Endothelial cell of umbilical vein (primary cell): Measurements from ENCODE around the gene ABHD17A. TPM values are rescaled to one million over a fixed set of nuclear protein-coding genes. Genes with fewer than 3 reads are reported as not detected.

Experiments used
- BruUV-seq: library from RNA; stranded (reverse); fragments of 400-500 nt; replicated peaks from 2 replicates; lab custom pipeline; 2021; lab: Mats Ljungman, UMichigan
- CTCF ChIA-PET: fragments of 300-600, 350-600 bp; sonication (Branson Sonifier 250); formaldehyde crosslinking; loops from one replicate; lab custom pipeline; 2021; ENCODE audit warnings: antibody characterized with exemption, inconsistent platforms; lab: Charles Lee
- POLR2A ChIA-PET: fragments of 300-600, 350-600 bp; sonication (Branson Sonifier 250); formaldehyde crosslinking; loops from one replicate; lab custom pipeline; 2021; ENCODE audit warnings: antibody characterized with exemption, inconsistent platforms; lab: Charles Lee
- DNase-seq: peaks from one replicate; pipeline ENCODE4 v3.0.0-alpha.2; 2011; ENCODE audit warnings: low read depth, low spot score
- FAIRE-seq: peaks from 2 replicates; lab custom pipeline; 2011; peaks lifted over from hg19 to GRCh38; lab: Jason Lieb, UNC
- H2AFZ ChIP-seq: 2 replicates; pipeline ENCODE4 v1.6.0; 2012; ENCODE audit warnings: low read depth, low read length, control low read depth, inconsistent platforms
- H3K27ac ChIP-seq: 2 replicates; pipeline ENCODE4 v1.5.1; 2011; ENCODE audit warnings: low read depth, mild to moderate bottlenecking, control low read depth, low read length, moderate library complexity; ENCODE audit not compliant: insufficient read depth
- H3K27me3 ChIP-seq, 2 experiments: 2 replicates each; pipeline versions ENCODE4 v1.6.0 to v1.6.1; 2011; ENCODE audit warnings: low read length in 2 of 2, mixed read lengths in 1 of 2; ENCODE audit not compliant: control insufficient read depth in 2 of 2, insufficient read depth in 2 of 2
- H3K36me3 ChIP-seq, 2 experiments: 2 replicates in 1 of 2; 3 replicates in 1 of 2; pipeline ENCODE4 v1.5.1; 2011; ENCODE audit warnings: low read length in 2 of 2, mild to moderate bottlenecking in 1 of 2, moderate library complexity in 1 of 2; ENCODE audit not compliant: control insufficient read depth in 2 of 2, insufficient read depth in 2 of 2; ENCODE audit errors: extremely low read depth in 1 of 2
- H3K4me1 ChIP-seq: 3 replicates; pipeline ENCODE4 v1.5.1; 2011; ENCODE audit warnings: mild to moderate bottlenecking, low read length; ENCODE audit not compliant: control insufficient read depth, insufficient read depth; ENCODE audit errors: extremely low read depth
- H3K4me2 ChIP-seq: 2 replicates; pipeline ENCODE4 v1.6.1; 2011; ENCODE audit warnings: low read length, control low read depth, mixed read lengths; ENCODE audit not compliant: insufficient read depth
- H3K4me3 ChIP-seq, 3 experiments: fragments of 200-600 bp in 1 of 3; sonication (generic), shearing (Covaris generic) in 1 of 3; replicated peaks in 1 of 3; 2 replicates each; pipeline ENCODE4 v1.5.1; 2011 to 2016; ENCODE audit warnings: control low read depth in 3 of 3, low read length in 3 of 3, mild to moderate bottlenecking in 2 of 3, inconsistent platforms in 1 of 3, low read depth in 1 of 3, moderate library complexity in 1 of 3; ENCODE audit not compliant: insufficient read depth in 1 of 3
- H3K79me2 ChIP-seq: 2 replicates; pipeline ENCODE4 v1.6.0; 2012; ENCODE audit warnings: low read length, inconsistent platforms; ENCODE audit not compliant: control insufficient read depth, insufficient read depth
- H3K9ac ChIP-seq: replicated peaks from 2 replicates; pipeline ENCODE3; 2011; ENCODE audit warnings: low read length, control low read depth; ENCODE audit not compliant: insufficient read depth; ENCODE audit errors: extremely low read depth
- H3K9me1 ChIP-seq: replicated peaks from 3 replicates; pipeline ENCODE4 v1.6.0; 2011; ENCODE audit warnings: mild to moderate bottlenecking, low read length; ENCODE audit not compliant: control insufficient read depth, insufficient read depth; ENCODE audit errors: extremely low read depth
- H3K9me3 ChIP-seq: replicated peaks from 2 replicates; pipeline ENCODE4 v1.5.1; 2012; ENCODE audit warnings: low read length, inconsistent platforms; ENCODE audit not compliant: control insufficient read depth, insufficient read depth
- H4K20me1 ChIP-seq: replicated peaks from 2 replicates; pipeline ENCODE3; 2011; ENCODE audit warnings: mild to moderate bottlenecking, low read length; ENCODE audit not compliant: control insufficient read depth, insufficient read depth; ENCODE audit errors: extremely low read depth
- CTCF ChIP-seq, 2 donors: IDR thresholded peaks; 1 replicate in 1 of 2; 2 replicates in 1 of 2; pipeline ENCODE4 v1.5.1; 2011; ENCODE audit warnings: low read length in 2 of 2, mild to moderate bottlenecking in 2 of 2, moderate library complexity in 2 of 2, control low read depth in 1 of 2, inconsistent platforms in 1 of 2, low read depth in 1 of 2; ENCODE audit not compliant: insufficient read depth in 1 of 2; ENCODE audit errors: extremely low read depth in 1 of 2
- EZH2 ChIP-seq: IDR thresholded peaks from 2 replicates; pipeline ENCODE4 v1.6.1; 2012; ENCODE audit warnings: borderline replicate concordance, low read depth, mild to moderate bottlenecking, moderate library complexity, low read length, inconsistent platforms; ENCODE audit not compliant: severe bottlenecking
- FOS ChIP-seq: IDR thresholded peaks from 2 replicates; pipeline ENCODE4 v1.6.1; 2011; ENCODE audit warnings: mild to moderate bottlenecking, low read length, moderate library complexity, borderline replicate concordance; ENCODE audit not compliant: insufficient read depth
- GATA2 ChIP-seq: IDR thresholded peaks from 2 replicates; pipeline ENCODE4 v1.7.0; 2011; ENCODE audit warnings: low read depth, mild to moderate bottlenecking, moderate library complexity, mixed read lengths, low read length; ENCODE audit not compliant: insufficient read length, insufficient read depth
- JUN ChIP-seq: IDR thresholded peaks from 2 replicates; pipeline ENCODE4 v1.6.1; 2011; ENCODE audit warnings: borderline replicate concordance, low read depth; ENCODE audit not compliant: insufficient read length, insufficient read depth
- MAX ChIP-seq: IDR thresholded peaks from 2 replicates; pipeline ENCODE4 v1.6.1; 2011; ENCODE audit not compliant: insufficient read depth, insufficient read length
- MYC ChIP-seq: IDR thresholded peaks from one replicate; pipeline ENCODE4 v1.6.1; 2011; ENCODE audit warnings: mild to moderate bottlenecking, low read depth, low read length
- POLR2A ChIP-seq: IDR thresholded peaks from 2 replicates; pipeline ENCODE4 v1.6.1; 2012; ENCODE audit warnings: low read depth, mild to moderate bottlenecking, control low read depth, low read length
- POLR2AphosphoS5 ChIP-seq: IDR thresholded peaks from 2 replicates; pipeline ENCODE4 v1.6.1; 2012; ENCODE audit warnings: low read depth, mild to moderate bottlenecking, control low read depth, low read length, moderate library complexity; ENCODE audit not compliant: insufficient read depth
- dilution Hi-C: fragments of 300-500 bp; cut with MboI; formaldehyde crosslinking; loops from one replicate; pipeline ENCODE4 v1.15.0; 2019; ENCODE audit warnings: low sequenced_read_pairs; ENCODE audit not compliant: extremely low pct_ligation_motif_present
- intact Hi-C: fragments of 100-400 bp; cut with micrococcal nuclease; formaldehyde crosslinking; loops from one replicate; pipeline ENCODE4 v1.10.0; 2022
- polyA plus RNA-seq, 4 experiments: library from polyadenylated mRNA; depleted of rRNA in 3 of 4; stranded (reverse) in 3 of 4; unstranded in 1 of 4; fragments of >200 nt; gene quantifications; 2 replicates each; pipeline versions ENCODE4 v1.2.1 to v1.2.3, GENCODE V29; 2011 to 2012; ENCODE audit warnings: missing spikeins in 1 of 4
- total RNA-seq: library from RNA; stranded (reverse); gene quantifications from 2 replicates; pipeline ENCODE4 v1.2.3, GENCODE V29; 2021

The ABHD17A gene
- total and polyA plus RNA-seq, 2 donors (not counting 3 experiments of a cell fraction or from before 2014, with no cell fraction given), result 89.8 to 143 TPM

GRCh38 chr19:1911995-1912394 lies 26.7 kb upstream of the ABHD17A start:
- Histone ChIP-seq H3K9me3 (no peaks in the 10 kb centered on the region), H3K79me2 (peaks cover 49% of the 10 kb centered on the region), H3K27ac (no peak overlapping the region), H2AFZ (no peak overlapping the region), H3K4me1 (no peaks in the 10 kb centered on the region), H3K36me3 (peaks cover 0 to 13% of the 10 kb centered on the region in 2 experiments), H3K4me3 (no peak overlapping the region), H4K20me1 (no peaks in the 10 kb centered on the region), H3K9ac (no peak overlapping the region), H3K9me1 (no peaks in the 10 kb centered on the region), H3K4me2 (no peak overlapping the region), H3K27me3 (no peaks in the 10 kb centered on the region)
- ChIA-PET POLR2A (no interaction called here), CTCF (no interaction called here)
- TF ChIP-seq POLR2A (no peak), POLR2AphosphoS5 (no peak), CTCF (IDR thresholded peaks at IDR 0.05; ENCODE audit: extremely low read depth in 1 of 2, insufficient read depth in 1 of 2, low read depth in 1 of 2, low read length in 2 of 2) (no peak), JUN (no peak), EZH2 (no peak), MAX (no peak), FOS (no peak), MYC (no peak), GATA2 (no peak)
- FAIRE-seq (no peak), DNase-seq (no peak)
- intact Hi-C loops (no loop called here), dilution Hi-C loops (no loop called here)
- no TSS peak for BruUV-seq
